Activated CD8-positive, alpha-beta memory T cell treated with anti-CD3 and anti-CD28 coated beads for 4 hours (primary cell): ENCODE data around the gene ZNF423.

Experiments used
- DNase-seq, 2 donors: peaks; one replicate each; pipeline ENCODE4 v3.0.0-alpha.2; 2020; ENCODE audit warnings: low read depth in 2 of 2

ZNF423 gene

GRCh38 chr16:49848530-49848929, 7.4 kb downstream of the ZNF423 start:
- DNase-seq = no peak

DNA sequence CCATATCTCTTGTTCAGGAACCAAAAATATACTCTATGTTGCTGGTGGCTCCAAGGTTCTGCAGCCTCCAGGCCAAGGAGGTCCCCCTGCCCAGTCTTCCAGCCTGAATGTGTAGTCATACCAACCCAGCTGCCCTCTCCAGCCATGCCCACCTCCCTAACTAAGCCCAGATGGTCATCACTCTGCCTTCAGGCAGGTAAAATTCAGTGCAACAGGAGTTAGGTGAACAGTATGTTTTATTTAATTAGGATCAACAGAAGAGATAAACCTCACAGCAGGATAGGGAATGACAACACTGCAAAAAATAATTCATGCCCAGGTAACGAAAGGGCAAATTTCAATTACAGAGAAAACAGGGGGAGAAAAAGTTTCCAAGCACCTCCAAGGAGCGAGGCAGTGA, 9.1 kb downstream of the ZNF423 start:
- DNase-seq = no peak

GRCh38 chr16:49844359-49844758, 11.6 kb downstream of the ZNF423 start:
- no peak for DNase-seq

DNA sequence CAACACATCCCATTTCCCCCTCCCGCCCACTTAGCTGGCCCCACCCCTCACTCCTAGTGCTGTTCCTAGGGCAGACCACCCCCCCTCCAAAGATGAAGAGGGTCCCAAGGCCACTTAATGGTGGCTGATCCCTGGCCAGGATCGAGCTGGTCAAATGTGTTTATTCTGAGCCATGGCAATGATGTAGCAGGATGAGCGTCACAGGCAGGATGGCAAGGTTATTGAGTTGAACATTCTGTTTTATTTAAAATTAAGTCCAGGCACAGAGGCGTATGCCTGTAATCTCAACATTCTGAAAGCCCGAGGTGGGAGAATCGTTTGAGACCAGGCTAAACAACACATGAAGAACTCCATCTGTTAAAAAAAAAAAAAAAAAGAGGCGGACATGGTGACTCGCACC, 12.2 kb downstream of the ZNF423 start:
- DNase-seq = no peak

- DNase-seq = no peak
Observed at GRCh38 chr16:49842972-49843371, 12.9 kb downstream of the ZNF423 start.

DNA sequence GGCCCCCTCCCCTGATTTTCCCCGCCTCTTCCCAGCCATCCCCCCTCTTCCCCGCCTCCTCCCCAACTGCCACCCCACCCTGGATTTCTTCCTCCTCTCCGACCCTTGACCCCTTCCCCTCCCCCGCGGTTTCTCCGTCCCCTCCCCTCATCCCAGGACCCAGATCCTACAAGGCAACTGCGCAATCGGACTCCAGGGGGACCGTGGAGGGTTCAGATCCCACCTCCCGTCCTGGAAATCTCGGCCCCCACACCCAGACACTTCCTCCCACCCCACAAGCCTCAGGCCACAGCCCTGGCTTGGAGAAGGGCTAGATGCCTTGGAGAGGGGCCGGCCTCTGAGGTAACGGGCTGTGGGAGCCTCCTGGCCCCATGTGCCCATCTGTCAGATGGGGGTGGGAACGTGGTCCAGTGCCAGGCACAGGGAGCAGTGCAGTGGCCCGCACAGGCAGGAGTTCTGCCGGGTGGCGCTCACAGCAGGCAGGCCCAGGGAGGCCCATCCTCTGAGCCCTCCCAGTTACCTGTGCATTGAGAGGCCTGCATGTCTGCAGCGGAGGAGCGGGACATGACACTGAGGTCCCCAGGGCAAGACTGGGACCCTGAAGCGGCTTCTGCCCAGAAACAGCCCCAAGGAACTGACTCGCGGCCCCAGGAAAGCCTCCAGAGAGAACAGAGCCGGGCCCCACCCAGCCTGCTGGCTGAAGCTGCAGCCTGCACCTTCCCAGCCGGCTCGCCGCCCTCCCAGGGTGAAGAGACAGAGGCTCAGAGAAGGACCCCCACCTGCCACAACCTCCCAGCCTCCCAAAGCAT, 16.7 kb downstream of the ZNF423 start:
- DNase-seq = no peak

GRCh38 chr16:49838441-49839016, 17.4 kb downstream of the ZNF423 start:
- no peak for DNase-seq

- DNase-seq = no peak
Observed at GRCh38 chr16:49837688-49838410, 18.1 kb downstream of the ZNF423 start.

DNA sequence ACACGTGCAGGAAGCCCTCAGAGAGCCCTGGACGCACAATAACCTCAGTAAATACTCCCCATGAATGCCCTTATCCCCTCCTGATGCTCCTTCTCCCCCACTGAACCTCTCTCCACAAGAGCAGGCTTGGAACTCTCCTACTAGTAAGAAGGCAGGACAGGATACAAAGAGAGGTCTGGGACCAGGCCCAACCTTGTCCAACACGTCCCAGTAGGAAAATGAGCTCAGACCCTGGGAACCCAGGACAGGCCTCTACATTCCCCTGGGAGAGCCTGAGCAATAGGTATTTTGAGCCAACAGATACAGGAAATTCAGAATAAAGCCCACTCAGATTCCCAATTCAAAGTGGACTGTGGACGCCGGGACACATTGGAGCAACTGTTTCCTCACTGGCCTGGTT, 19.2 kb downstream of the ZNF423 start:
- DNase-seq = no peak

GRCh38 chr16:49836218-49836617, 19.7 kb downstream of the ZNF423 start:
- DNase-seq = no peak

DNA sequence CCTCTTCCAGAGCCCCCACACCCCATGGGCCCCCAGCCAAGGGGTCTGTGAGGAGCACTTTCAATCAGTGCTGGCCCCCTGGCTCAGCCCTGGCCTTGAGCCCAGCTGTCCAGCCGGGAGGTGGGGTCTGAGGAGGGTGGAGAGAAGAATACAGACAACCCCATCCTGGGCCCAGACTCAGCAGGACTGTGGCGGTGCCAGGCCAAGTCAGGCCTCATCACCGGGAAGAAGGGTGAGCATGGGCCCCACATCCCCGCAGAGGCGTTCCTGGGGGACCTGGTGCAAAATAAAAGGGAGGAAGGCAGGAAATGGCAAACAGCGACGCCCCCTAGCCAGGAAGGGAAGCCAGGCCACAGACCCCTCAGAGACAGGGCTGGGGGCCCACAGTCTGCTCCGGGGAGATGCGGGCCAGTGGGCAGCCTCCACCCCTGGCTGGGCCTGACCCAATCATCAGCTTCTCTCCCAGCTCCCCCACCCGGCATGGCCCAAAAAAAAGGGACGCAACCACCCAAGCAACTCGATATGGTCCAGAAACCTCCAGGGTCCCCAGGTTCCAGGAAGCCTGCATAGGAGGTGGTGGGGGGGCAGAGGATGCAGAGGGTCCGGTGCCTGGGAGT, 20.6 kb downstream of the ZNF423 start:
- no peak for DNase-seq

DNA sequence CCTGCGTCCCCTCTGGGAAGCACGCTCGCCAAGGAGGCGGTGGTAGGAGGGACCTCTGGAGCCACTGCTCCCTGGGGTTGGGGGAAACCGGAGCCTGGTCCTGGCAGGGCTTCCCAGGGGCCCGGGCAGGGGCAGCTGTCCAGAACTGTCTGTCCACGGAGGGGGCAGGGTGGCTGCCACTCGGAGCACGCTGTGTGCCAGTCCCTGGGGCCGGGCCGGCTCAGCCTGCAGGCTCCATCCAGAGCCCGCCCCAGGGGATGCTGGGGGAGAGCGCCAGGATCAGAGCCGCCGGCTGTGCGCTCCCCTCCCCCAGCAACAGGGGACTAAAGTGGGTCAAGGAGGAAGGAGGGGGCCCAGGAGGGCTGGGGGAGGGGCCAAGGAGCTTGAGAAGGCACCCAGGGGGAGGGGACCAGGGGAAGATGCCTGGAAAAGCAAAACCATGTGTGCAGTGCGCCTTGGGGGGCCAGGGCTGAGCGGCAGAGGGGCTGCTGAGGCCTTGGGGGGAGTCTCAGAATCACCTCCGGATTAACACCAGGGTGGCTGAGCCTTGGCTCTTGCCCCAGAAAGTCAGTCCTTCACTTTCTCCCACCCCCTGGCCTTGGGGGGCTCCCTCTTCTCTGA, 21.3 kb downstream of the ZNF423 start:
- no peak for DNase-seq

GRCh38 chr16:49833796-49834530, 21.9 kb downstream of the ZNF423 start:
- no peak for DNase-seq

DNA sequence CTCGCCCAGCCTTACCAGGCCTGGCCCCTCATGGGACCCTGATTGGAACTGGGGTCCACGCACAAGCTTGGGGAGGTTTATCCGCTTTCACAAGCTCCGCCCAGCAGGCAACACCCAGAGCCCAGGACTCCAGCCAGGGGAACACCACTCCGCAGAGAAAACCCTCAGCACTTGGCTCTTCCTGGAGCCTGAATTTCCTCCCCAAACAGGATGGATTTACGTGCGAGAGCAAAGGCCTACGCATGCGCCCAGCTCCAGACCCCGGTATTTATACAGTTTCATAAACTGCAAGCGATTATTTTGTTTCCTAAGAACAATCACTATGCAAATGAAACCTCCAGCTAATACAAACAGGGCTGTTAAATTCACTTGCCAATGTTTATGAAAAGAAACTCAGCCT, 22.8 kb downstream of the ZNF423 start:
- DNase-seq = no peak

GRCh38 chr16:49832177-49832576, 23.7 kb downstream of the ZNF423 start:
- no peak for DNase-seq

DNA sequence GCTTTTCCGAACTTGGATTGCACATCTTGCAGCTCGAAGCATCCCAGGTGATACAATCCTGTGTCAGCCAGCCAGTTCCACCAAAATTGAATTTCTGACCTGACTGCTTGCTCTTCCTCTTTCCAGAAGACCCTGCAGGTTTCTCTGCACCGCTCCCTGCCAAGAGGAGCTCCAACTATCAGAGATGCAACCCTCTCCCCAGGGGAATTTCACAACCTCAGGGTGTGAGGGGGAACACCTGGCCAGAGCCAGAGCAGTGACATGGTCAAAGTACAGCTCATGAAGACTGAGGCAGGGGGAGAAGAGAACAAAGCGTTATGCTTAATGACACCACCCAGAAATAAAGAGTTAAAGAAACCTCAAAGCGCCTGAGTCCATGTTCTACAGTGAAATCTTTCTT, 25.0 kb downstream of the ZNF423 start:
- no peak for DNase-seq

GRCh38 chr16:49828533-49829267, 27.2 kb downstream of the ZNF423 start:
- DNase-seq = no peak

- no peak for DNase-seq
Observed at GRCh38 chr16:49827805-49828438, 28.0 kb downstream of the ZNF423 start.

- no peak for DNase-seq
Observed at GRCh38 chr16:49826515-49826914, 29.4 kb downstream of the ZNF423 start.

DNA sequence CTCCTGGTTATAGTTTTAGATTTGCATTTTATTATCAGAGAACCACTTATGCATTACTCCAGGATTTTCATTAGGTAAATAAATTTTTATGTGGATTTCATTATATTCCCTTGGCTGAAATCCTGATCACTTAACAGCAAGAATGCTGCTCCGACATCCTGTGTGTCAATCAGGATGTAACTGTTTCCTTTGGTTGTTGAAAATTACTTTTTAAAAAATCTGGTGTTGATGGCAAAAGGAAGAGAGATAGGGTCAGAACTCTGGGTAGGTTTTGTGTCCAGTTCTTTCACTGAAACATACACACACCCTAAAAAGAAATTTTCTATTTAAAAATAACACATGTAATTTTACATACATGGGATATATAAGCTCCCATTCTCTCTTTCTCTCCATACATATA, 30.9 kb downstream of the ZNF423 start:
- DNase-seq = no peak
